Kidney (tissue), 14 donors: ENCODE data around the gene NINL. TPM values are rescaled to one million over a fixed set of nuclear protein-coding genes. Genes with fewer than 3 reads are reported as not detected.

Source experiments
- DNase-seq, 5 donors: peaks; one replicate each; pipeline ENCODE4 v3.0.0-alpha.2; 2013 to 2020
- FAIRE-seq: peaks from 2 replicates; lab custom pipeline; 2012; peaks lifted over from hg19 to GRCh38; lab: Jason Lieb, UNC
- H3K27ac ChIP-seq, 2 donors: one replicate each; pipeline ENCODE4 v1.7.0; 2013; ENCODE audit warnings: low read depth in 2 of 2, low read length in 2 of 2, inconsistent platforms in 1 of 2
- H3K27me3 ChIP-seq: one replicate; pipeline ENCODE4 v1.7.1; 2013; ENCODE audit warnings: low read length, inconsistent platforms; ENCODE audit not compliant: control insufficient read depth, insufficient read depth
- H3K36me3 ChIP-seq, 3 donors: one replicate each; pipeline versions ENCODE4 v1.7.0 to v1.7.1; 2013; ENCODE audit warnings: low read length in 3 of 3, control low read depth in 1 of 3, inconsistent platforms in 1 of 3; ENCODE audit not compliant: insufficient read depth in 3 of 3, control insufficient read depth in 2 of 3
- H3K4me1 ChIP-seq, 3 donors: one replicate each; pipeline versions ENCODE4 v1.7.0 to v1.7.1; 2013; ENCODE audit warnings: low read length in 3 of 3, inconsistent platforms in 1 of 3, low read depth in 1 of 3; ENCODE audit not compliant: control insufficient read depth in 2 of 3, insufficient read depth in 2 of 3
- H3K4me3 ChIP-seq, 3 donors: one replicate each; pipeline versions ENCODE4 v1.7.0 to v1.8.1; 2013; ENCODE audit warnings: low read length in 3 of 3, control low read depth in 1 of 3, inconsistent platforms in 1 of 3
- H3K9ac ChIP-seq, 3 donors: one replicate each; pipeline versions ENCODE4 v1.7.0 to v1.7.1; 2013; ENCODE audit warnings: low read length in 3 of 3, control low read depth in 1 of 3, inconsistent platforms in 1 of 3
- H3K9me3 ChIP-seq, 3 donors: one replicate each; pipeline versions ENCODE4 v1.7.0 to v1.7.1; 2013; ENCODE audit warnings: low read length in 3 of 3, control low read depth in 1 of 3, inconsistent platforms in 1 of 3; ENCODE audit not compliant: control insufficient read depth in 2 of 3, insufficient read depth in 1 of 3
- intact Hi-C: fragments of 100-400 bp; cut with DNase I; formaldehyde crosslinking; loops from one replicate; pipeline ENCODE4 v1.11.1; 2022
- polyA plus RNA-seq: library from polyadenylated mRNA; stranded (reverse); fragments of 350-450 nt; fragmentation: Illumina TruSeq; extraction: RNeasy Lipid Tissue Mini Kit (QIAGEN cat#74804); gene quantifications from one replicate; pipeline ENCODE4 v1.2.3, GENCODE V29; 2014; ENCODE audit warnings: low read depth, low replicate concordance; ENCODE audit not compliant: insufficient read depth
- total RNA-seq: library from RNA; stranded (reverse); fragmentation: NEBNext Ultra II Directional; extraction: Animal tissue kit (Norgen Biotek cat#: 25700); gene quantifications from one replicate; pipeline ENCODE4 v1.2.1, GENCODE V29; 2021
- TF ChIP-seq, protein P1 (sequence below): IDR thresholded peaks from 3 replicates; pipeline ENCODE4 v1.5.1; 2012; ENCODE audit warnings: mild to moderate bottlenecking, moderate library complexity, borderline replicate concordance; ENCODE audit not compliant: insufficient read depth; ENCODE audit errors: extremely low read depth
- donor health status: control.
- donor health status: control.
- donor health status: control.
- donor health status: control.
- donor health status: control.
- donor health status: DM: yes; HTN: yes; CAD: no.
- donor health status: Normal renal cell carcinoma (clear cell type).

The NINL gene
- total and polyA plus RNA-seq, 2 donors from 2014 or later: 23.4 to 25.2 TPM

DNA sequence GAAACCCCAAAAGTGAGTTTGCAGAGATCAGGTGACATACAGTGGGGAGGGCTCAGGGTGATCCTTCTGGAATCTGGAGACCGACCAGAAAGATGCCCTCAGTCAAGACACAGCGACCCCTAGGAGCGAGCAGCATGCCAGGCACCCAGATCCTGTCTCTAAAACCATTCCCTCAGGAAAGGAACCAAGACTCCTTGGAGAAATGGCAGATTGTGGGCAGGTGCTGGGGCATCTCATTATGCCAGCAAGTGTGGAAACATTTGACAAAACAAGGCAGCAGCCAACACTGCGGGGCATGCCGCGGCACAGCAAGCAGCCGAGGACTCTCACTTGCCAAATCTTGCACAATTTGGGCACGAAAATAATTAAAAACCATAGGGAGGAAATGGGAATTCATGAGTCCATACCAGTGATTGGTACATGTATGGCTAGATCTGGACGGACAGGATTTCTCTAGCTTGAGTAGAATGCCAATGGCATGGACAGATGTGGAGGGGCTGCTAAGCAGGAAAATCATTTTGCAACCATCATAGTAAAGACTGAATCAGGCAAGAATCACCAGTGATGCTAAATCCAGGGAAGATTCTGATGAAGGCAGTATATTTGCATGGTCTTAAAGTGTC, 101.0 kb downstream of the NINL start:
- H3K27me3 ChIP-seq: no peaks in the 10 kb centered on the region
- TF ChIP-seq, protein P1, sequence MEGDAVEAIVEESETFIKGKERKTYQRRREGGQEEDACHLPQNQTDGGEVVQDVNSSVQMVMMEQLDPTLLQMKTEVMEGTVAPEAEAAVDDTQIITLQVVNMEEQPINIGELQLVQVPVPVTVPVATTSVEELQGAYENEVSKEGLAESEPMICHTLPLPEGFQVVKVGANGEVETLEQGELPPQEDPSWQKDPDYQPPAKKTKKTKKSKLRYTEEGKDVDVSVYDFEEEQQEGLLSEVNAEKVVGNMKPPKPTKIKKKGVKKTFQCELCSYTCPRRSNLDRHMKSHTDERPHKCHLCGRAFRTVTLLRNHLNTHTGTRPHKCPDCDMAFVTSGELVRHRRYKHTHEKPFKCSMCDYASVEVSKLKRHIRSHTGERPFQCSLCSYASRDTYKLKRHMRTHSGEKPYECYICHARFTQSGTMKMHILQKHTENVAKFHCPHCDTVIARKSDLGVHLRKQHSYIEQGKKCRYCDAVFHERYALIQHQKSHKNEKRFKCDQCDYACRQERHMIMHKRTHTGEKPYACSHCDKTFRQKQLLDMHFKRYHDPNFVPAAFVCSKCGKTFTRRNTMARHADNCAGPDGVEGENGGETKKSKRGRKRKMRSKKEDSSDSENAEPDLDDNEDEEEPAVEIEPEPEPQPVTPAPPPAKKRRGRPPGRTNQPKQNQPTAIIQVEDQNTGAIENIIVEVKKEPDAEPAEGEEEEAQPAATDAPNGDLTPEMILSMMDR: no peak
- peaks cover 0 to 3% (median 2%) of the 10 kb centered on the region in 3 donors for H3K4me1 ChIP-seq
- H3K36me3 ChIP-seq: peaks cover 0 to 39% (median 12%) of the 10 kb centered on the region in 3 donors
- no peak overlapping the region for H3K9ac ChIP-seq
- H3K27ac ChIP-seq: no peak overlapping the region
- H3K9me3 ChIP-seq: no peaks in the 10 kb centered on the region
- no peak overlapping the region for H3K4me3 ChIP-seq
- intact Hi-C loops: no loop called here
- FAIRE-seq (no peak), DNase-seq (no peak)

DNA sequence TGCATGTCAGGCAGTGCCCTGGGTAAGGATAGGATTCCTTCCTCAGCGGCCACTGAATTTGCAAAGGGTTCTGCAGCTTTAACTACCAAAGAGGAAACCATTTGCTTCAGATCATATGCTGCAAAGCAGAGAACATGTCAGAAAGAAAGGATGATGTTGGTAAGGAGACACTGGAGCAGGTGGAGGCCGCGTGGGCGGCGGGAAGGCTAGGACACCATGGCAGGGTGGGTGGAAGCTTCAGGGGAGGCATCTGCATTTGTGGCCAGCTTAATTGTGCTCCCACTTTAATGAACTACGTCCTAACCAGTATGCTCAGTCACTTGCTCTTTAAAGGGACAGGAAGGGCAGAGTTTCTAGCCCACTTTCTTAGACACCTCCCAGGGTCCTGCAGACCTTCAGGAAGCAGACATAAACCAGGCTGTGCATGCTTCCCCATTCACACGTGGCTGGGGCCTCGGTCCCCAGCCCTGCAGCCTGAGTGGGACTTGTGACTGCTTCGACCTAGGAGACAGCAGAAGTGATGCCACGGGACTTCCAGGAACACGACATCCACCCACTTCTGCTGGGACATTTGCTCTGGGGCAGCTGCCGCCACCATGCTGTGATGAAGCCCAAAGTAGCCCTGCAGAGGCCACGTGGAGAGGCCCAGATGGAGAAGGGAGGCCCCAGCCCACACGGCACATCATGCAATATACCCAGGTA, 101.7 kb downstream of the NINL start:
- TF ChIP-seq, protein P1: no peak
- Histone ChIP-seq H3K4me1 (peaks cover 0 to 3% (median 2%) of the 10 kb centered on the region in 3 donors), H3K27ac (no peak overlapping the region), H3K27me3 (no peaks in the 10 kb centered on the region), H3K36me3 (peaks cover 0 to 40% (median 15%) of the 10 kb centered on the region in 3 donors), H3K4me3 (no peak overlapping the region), H3K9ac (no peak overlapping the region), H3K9me3 (no peaks in the 10 kb centered on the region)
- DNase-seq (no peak), FAIRE-seq (no peak)
- intact Hi-C loops: no loop called here

DNA sequence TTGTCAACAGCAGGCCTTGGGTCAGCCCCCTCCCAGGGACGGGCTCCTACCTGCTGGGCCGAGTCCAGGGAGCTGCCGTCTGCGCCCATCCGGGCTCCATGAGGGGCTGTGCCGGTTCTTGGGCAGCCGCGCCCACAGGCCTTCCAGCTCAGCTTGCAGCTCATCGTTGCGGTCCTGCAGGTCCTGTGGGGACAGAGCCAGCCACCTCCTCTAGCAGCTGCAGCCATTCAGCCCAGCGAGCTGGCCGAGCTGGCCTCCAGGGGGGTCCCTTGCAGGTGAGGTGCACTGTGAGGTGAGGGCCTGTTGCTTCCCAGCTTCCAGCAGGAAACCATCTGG, 103.4 kb downstream of the NINL start:
- Histone ChIP-seq H3K27ac (no peak overlapping the region), H3K36me3 (peaks cover 0 to 37% (median 19%) of the 10 kb centered on the region in 3 donors), H3K27me3 (no peaks in the 10 kb centered on the region), H3K9me3 (no peaks in the 10 kb centered on the region), H3K4me3 (no peak overlapping the region), H3K9ac (no peak overlapping the region), H3K4me1 (peaks cover 0 to 3% (median 2%) of the 10 kb centered on the region in 3 donors)
- TF ChIP-seq, protein P1: no peak
- intact Hi-C loops: no loop called here
- DNase-seq (peak in 1 of 5 donors; percentile 55), FAIRE-seq (no peak)
